Left lobe of liver (tissue), 2 donors: ENCODE measurements around the gene KSR2. TPM values are rescaled to one million over a fixed set of nuclear protein-coding genes. Genes with fewer than 3 reads are reported as not detected.
"Not testable (repeated sequence)": the region's sequence is repeated elsewhere in the genome, so short reads cannot be mapped to it uniquely, and the experiment has no call there.

Experiments
- ATAC-seq: fragments of 200-7000 bp; cut with Tn5 transposase; one replicate; pipeline ENCODE4 v1.9.1; 2020; ENCODE audit warnings: mild to moderate bottlenecking, moderate library complexity
- DNase-seq: peaks from one replicate; pipeline ENCODE4 v3.0.0-alpha.2; 2020; ENCODE audit warnings: low spot score
- total RNA-seq: library from RNA; stranded (reverse); gene quantifications from one replicate; pipeline ENCODE4 v1.2.1, GENCODE V29; 2021
- donor health status: DM: no; HTN: no; CAD: no; lungs with moderate emphysema.
- donor health status: DM: no; HTN: yes; CAD: no.

Gene KSR2
- total RNA-seq, 1 donor from 2014 or later, result 0.03 TPM

DNA sequence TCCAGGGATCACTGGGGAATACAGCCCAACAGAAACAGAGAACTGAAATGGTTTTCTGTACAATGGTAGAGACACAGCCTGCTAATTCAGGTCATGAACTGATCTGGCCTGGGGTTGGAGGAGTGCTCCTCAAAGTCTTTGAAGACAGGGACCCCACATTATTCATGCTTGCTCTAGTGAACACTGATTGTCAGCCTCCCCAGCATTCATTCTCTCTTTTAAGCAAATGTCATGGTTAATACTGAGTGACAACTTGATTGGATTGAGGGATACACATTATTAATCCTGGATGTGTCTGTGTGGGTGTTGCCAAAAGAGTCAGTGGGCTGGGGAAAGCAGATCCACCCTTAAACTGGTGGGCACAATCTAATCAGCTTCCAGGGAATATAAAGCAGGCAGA, 319.0 kb downstream of the KSR2 start:
- DNase-seq, result no peak
- no peak for ATAC-seq

DNA sequence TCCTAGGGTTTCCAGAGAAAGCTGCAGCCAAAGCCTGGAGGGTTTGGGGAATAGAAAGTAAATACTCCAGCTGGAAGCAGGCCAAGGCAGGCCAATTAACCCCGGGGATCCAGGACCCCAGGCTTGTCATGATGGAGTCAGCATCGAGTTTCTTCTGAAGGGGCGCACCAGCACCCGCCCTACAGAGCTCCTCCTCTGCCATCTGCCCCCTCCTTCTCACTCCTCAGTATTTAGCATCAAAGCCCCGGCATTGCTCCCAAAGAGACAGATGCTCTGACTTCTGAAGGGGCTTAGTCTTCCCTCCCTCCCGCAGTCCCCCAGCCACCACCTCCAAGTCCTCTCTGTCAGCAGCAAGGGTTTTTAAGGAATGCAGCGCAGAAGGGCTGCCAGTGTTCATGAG, 322.3 kb downstream of the KSR2 start:
- ATAC-seq (no peak), DNase-seq (no peak)

DNA sequence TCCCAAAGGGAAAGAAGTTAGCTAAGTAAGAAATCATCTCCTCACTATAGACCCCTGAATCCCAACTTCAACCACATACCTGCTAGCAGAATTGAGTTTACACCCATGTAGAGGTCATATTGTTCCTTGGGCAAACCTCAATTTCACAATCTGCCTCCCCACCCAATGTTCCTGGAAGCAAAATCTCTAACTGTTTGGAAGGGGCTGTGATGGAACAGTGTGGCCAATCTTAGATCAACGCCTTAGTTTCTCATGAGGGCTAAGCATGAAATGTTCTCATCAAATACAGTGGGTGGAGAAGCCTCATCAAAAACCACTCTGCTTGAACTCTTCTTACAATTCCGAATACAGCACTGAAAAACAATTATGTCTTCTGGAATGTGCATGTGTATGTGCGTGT, 323.3 kb downstream of the KSR2 start:
- DNase-seq (no peak), ATAC-seq (no peak)

DNA sequence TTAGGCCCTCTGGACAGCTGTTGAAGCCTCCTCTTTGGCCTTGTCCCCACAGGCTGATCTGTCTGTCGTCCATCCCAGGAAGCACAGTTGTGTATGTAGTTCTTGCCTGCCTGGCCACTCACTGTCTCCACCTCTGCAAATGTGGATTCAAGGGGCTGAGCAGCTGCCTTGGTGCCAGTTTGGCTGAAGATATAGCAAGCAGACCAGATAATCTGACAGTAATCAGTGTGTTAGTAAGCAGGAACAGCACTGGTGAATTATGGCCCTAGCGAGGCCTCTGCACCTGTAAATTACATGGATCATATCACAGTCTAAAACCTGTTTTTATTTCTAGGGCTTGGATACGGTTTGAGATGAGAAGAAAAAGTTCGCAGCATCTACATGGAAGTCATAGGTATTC, 324.8 kb downstream of the KSR2 start:
- ATAC-seq (no peak), DNase-seq (no peak)

DNA sequence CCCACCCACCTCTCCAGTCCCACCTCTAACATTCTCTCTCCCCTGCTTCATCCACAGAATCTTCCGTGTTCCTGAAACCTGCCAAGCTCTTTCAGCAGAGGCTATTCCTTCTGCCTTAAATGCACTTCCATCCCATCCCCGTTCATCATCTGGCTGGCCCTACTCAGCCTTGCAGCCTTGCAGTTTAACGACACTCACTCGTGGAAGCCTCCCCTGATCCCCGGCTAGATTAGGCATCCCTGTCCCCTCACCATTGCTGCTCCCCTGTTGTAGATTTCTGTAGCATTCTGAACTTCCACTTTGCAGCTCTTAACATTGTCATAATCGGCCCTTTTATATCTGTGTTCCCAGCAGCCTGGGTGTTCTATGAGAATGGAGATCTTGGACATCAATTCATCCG, 326.9 kb downstream of the KSR2 start:
- DNase-seq, result no peak
- no peak for ATAC-seq

DNA sequence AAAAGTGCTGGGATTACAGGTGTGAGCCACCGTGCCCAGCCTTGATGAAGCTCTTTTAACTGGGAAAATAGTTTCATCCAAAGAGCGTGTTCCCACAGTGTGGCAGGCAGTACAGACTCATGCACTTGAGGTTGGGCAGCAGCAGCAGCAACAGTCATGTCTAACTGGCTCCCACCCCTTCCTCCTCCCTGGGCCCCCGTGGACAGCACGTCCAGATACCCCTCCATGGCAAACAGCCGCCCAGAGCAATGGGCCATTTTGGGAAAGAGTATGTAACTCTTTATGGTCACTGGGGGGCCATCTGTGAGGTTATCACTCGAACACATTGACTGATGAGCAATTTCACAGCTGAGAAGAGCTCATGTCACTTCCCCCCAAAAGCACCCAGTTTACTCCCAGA, 328.3 kb downstream of the KSR2 start:
- DNase-seq (no peak), ATAC-seq (no peak)

DNA sequence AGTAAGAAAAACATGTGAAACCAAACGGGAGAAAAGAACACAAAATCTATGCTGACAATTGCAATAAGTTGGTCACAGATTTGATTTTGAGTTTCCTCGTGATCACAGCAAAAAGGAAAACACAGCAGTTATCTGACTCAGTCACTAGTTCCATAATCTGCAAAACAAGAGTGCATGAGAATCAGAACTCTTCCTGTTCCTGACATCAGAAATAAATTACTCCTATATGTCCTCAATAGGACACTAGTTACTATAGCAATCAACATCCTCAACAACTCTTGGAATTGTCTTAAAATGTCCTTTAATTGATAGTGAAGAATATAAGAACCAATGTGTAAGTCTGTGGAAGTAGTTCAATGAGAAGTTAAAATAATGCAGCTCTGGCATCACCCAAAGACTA, 339.3 kb downstream of the KSR2 start:
- DNase-seq, result no peak
- ATAC-seq, result no peak

DNA sequence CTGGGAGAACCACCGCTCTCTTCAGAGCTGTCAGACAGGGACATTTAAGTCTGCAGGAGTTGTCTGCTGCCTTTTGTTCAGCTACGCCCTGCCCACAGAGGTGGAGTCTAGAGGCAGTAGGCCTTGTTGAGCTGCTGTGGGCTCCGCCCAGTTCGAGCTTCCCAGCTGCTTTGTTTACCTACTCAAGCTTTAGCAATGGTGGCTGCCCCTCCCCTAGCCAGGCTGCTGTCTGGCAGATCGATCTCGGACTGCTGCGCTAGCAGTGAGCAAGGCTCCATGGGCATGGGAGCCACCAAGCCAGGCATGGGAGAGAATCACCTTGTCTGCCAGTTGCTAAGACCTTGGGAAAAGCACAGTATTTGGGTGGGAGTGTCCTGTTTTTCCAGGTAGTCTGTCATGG, 340.1 kb downstream of the KSR2 start:
- not testable (repeated sequence) for DNase-seq

DNA sequence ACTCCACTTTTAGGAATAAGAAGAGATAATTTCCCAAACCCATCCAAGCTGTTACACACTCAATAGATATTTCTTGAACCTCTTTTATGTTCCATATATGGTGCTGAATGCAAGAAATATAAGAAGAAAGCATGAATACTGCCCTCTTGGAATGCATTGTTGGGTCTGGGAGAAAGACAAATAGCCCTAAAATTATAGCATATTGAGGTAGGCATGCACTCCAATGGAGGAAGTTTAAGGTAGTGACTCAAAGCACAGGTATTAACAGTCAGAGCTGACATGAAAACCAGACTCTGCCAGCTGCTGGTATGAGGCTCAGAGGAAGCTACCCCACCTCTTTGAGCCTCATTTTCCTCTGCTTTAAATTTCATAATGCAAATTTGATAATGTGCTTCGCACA, 346.0 kb downstream of the KSR2 start:
- no peak for ATAC-seq

More for the DNA sequence above, 340.1 kb downstream of the KSR2 start:
- ATAC-seq, result not testable (repeated sequence)

DNA sequence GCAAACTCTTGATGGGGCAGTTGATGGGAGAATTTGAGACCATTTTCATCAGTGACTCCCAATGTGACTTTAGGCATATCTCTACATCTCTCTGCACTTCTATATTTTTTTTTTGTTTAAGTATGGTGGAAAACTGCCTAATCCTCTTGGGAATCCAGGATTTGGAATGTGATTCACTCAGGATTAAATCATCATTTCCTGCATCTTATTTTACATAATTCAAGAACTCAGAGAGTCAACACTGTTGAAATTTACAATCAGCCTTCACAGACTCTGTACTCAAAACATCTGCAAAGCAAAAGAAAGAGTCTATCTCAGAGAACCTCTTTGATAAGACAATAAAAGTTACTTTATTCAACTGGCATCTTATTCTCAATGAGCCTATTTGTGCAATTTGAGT, 346.7 kb downstream of the KSR2 start:
- DNase-seq (no peak), ATAC-seq (no peak)

More for the DNA sequence above, 346.0 kb downstream of the KSR2 start:
- DNase-seq, result no peak

DNA sequence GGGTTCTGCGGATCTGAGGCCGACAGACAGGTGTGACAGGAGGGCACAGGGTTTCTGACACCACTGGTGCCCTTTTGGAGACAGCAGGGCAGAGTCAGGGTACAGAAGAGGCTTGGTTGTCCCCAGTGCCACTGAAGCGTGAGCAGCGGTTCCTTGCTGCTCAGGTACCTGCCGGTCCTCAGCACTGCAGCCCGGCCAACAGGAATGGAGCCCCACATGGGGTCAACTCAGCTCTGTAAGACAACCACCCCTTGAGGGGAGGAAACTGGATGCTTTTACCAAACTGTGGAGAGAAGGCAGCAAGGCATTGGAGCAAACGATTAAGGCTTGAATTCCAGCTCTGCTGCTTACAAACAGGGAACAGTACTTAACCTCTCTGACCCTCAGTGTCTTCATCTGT, 361.0 kb downstream of the KSR2 start:
- DNase-seq, result no peak
- no peak for ATAC-seq

DNA sequence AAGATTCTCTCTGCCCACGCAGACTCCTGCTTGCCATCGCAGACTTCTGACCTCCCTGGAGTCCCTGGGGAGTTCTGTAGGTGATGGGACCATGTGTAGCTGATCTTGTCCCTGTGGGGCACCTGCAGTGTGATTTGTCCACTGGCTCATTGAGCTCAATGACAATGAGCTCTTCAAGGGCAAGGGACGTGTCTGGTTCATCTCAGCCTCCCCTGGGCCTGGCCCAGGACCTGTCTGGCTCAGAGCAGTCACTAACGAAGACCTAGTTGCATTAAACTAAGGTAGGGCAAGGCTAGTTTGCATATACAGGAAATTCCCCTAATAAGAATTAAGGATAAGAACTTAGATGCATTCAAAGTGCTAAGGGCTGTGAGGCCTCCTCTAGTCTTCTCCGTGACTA, 361.8 kb downstream of the KSR2 start:
- DNase-seq, result no peak
- ATAC-seq, result no peak

DNA sequence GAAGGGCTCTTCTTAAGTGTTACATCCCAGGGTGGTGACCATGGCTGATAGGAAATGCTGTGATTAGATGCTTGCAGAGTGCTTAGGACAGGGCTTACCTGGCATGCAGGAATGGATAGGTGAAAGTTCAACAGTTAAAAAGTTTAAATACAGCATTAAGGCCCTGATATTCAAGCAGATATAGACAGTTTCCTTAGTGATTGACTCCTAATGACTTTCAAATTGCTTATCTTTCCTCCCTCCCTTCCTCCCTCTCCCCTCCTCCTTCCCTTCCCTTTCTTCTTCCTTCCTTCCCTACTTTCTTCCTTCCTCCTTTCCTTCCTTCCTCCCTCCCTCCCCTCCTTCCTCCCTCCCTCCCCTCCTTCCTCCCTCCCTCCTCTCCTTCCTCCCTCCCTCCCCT, 362.8 kb downstream of the KSR2 start:
- DNase-seq (no peak), ATAC-seq (no peak)

DNA sequence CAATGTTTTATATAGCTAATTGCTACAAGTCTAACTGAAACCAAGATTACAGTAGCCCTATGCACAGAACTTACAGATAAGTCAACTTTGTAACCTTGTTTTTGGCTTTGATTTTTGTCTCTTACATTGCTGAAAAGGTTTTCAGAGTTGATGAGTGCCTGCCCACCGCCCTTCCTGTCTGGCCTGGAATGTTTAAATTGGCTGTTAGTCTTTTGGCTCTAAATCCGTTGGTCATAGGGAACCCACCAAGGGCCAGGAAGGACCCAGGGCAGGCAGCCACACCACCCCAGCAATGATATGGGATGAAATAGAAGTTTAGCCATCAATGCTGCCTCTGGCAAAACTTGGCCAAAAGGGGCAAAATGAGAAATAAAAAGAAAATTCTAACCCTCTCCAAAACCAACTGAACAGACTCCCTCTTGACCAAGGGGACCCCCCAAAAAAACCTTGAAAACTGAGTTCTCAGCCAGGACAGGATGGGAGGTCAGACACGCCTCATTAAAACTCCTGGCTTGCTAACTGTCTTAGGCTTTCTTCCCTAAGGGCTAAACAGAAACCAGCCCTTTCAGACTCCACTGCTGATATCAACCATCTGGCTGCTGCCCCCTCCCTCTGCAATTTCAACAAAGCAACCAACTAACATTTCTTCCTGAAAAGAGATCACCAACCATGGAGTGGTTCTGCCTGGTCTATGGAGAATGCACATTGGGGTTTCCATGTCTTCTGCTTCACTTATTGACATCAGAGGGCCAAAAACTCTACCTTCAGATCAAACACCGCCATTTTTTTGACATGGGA, 365.3 kb downstream of the KSR2 start:
- no peak for DNase-seq
- no peak for ATAC-seq

DNA sequence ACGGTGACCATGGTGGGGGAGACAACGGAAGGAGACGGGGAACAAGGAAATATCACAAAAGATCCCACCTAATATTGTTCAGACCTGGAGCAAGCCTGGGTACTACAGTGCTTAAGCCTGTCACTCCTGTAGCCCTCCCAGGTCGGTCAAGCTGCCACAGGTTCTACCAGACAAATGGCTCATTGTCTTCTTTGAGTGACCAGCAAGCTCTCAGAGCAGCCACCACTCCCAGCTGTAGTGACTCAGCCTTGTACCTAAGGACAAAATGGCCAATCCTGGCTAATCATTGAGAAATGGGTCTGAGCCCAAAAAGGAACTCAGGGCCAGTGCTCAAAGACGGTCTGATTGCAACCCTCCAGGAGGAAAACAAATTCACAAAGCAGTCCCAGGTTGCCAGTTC, 368.9 kb downstream of the KSR2 start:
- DNase-seq (no peak), ATAC-seq (no peak)

DNA sequence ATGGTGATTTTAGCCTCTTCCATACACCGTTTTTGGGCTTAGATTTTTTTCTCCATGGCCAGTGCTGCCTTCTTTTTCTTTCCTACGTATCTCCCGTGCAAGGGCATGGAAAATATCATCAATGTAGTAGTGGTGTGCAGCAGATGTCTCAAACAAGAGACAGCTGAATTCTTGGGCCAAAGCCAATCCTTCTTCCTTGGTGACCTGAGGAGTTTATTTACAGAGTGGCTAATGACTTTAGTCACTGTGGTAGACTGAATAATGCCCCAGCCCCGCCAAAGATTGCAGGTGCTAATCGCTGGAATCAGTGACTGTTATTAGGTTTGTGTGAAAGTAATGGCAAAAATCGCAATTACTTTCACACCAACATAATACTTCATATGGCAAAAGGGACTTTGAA, 371.8 kb downstream of the KSR2 start:
- DNase-seq, result no peak
- ATAC-seq, result no peak

DNA sequence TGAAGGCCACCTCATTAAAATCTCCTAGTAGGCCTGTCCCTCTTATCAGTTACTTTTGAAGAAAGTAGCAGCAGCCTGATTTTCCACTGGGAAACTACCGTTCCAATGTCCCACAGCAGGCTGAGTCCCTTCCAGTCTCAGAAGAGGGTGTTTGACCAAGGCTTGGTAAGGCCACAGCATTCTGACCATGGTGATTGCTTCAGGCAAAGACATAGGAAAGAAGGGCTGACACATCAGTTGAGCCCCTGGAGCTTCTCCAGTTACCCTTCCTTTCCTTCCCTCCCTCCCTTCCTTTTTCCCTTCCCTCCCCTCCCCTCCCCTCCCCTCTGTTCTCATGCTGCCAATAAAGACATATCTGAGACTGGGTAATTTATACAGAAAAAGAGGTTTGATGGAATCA, 373.0 kb downstream of the KSR2 start:
- DNase-seq (no peak), ATAC-seq (no peak)

DNA sequence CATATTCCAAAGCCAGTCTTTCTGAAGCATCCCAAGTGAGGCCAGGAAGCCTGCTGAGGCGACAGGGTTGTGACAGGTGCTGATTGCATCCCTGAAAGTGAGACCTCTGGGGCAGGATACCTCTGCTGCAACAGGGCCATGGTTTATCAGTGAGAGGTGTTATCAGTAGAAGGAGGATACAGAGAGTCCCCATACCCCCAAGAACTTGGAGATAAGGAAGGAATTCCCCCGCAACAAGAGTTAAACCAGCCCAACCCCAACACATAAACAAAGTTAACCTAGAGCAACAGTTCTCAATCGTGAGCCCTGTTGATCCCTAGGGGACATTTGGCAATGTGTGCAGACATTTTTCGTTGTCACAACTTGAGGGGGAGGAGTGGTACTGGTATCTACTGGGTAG, 374.3 kb downstream of the KSR2 start:
- DNase-seq (no peak), ATAC-seq (no peak)

DNA sequence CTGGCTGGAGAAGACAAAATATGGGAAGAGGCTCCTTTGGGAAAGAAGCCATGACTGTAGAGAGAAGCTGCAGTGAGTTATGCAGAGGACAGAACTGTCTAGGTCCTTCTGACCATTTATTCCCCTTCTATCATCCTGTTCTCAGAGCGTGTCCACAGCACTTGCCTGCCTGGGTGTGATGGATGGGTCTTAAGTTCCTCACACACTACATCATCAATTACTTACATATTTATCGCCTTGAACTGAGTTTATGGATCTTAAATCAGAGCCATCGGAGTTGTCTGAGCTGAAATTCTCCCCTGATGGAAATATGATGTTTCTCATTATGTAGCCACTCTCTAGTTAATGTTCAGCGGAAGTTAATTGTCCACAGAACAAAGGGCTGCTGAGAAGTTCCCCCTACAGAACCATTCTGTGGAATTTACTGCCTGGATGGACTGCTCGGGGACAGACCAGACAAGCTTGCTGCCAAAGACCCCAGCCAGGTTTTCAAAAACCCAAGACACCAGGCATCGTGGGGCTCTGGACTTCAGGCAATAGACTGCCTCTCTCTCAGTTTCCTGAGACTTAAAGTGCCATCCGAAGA, 374.9 kb downstream of the KSR2 start:
- no peak for DNase-seq
- no peak for ATAC-seq

DNA sequence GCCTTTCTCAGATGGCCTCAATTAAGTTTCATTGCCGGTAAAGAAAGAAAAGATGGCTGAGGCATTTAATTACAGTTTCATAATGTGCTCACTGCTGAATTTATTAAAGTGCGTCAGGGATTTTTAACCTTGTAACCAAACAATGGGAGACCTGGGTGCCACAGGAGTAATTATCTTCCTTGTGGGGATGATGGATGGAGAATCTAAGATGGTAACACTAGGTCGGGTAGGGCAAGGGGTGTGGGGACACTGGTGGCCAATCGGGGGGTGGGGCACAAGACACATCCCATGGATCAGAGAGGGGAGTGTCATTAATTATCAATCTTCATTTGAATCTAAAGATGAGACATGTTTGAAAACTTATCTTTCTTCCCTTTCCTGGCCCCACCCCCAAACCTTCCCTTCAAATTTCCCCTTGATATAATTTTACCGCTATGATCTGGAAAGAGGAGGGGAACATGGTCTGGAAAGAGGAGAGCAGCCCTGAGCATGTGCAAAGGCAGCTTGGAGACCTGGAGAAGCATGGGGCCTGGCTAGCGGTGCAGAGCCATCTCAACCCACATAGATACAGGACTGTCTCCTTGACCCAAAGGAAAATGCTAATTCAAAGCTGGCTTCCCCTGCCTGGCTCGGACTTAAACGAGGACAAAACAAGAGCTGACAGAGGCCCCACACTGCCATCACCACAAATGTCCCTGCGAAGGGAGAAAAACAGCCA, 376.0 kb downstream of the KSR2 start:
- no peak for ATAC-seq
- no peak for DNase-seq

DNA sequence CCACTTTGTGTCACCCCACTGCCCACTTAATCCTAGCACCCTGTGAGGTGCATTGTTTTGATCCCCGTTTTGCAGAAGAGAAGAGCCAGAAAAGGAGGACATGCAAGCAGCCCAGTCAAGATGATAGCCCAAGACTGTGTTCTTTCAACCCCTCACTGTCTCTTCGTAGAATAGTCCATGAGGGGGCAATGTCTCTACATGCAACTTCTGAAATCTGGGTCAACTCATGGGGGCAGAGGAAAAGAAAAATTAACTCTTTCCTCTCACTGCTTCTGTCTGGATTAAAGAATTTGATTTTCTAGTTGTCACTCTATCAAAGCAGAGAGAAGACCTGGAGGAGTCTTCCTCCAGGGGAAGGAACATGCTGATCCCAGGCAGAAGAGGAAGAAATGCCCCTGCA, 377.8 kb downstream of the KSR2 start:
- DNase-seq, result no peak
- ATAC-seq, result no peak

DNA sequence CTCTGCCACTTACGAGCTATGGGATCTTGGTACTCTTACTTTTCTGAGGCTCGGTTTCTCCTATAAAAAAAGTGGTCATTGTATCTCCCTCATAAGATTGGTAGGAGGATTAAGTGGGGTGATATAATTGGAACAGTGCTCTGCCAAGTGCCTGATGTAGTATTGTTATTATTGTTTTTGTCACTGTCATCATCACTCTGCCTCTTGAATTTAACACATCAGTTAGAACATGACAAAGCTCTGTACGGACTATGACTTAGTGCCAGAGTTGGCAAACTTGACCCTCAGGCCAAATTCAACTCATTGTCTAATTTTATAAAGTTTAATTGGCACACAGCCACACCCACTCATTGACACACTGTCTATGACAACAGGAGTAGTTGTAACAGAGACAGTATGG, 378.4 kb downstream of the KSR2 start:
- ATAC-seq (no peak), DNase-seq (no peak)
